ENCODE measurements around the gene ZFC3H1.
"Not testable (repeated sequence)": the region's sequence is repeated elsewhere in the genome, so short reads cannot be mapped to it uniquely, and the experiment has no call there.

The ZFC3H1 gene

GRCh38 chr12:71695782-71696181, 32.1 kb upstream of the ZFC3H1 start:
- peaks cover 47% of the 10 kb centered on the region for H3K36me3 ChIP-seq (ENCODE audit: insufficient read depth, low read length)
- TF ChIP-seq FOXP2 (optimal IDR thresholded peaks at IDR 0.05; ENCODE audit: control extremely low read depth, extremely low read length, insufficient read depth) (no peak), EZH2 (IDR thresholded peaks at IDR 0.05) (no peak), POLR2AphosphoS5 (IDR thresholded peaks at IDR 0.05; ENCODE audit: borderline replicate concordance, low read depth, low read length) (no peak)
- H3K9me3 ChIP-seq (ENCODE audit: low read depth, low read length), result no peaks in the 10 kb centered on the region

DNA sequence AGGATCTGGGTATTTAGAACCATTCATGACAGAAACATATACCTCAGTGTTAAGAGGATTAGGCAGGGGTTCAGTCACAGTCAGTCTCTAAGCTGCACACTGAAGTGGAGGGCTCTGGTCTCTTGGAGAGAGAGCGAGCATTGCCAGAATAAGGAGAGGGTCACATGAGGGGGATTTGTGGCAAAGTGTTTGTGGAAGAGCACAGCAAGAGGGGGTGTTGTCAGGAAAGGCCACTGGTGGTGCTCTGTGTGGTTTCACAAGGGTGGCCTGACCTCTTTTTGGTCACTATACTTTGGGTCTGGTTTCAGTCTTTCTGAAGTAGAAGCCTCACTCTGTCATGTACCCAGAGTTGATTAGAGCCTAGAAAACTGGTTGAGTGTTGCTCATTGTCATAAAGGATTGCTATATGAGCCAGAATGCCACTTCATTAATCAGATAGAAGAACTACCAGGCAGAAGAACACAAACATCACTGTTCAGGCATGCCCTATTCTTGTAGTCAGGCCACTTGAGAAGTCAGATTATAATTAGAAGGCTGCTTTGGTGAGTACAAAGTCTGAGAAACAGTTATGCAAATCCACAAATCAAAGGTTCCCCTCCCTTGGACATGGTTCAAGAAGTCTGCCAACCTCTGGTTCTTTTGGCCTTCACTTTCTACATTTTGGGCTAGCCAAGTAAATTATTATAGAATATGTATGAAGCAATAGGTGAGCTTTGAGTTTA, 30.6 kb upstream of the ZFC3H1 start:
- no peak overlapping the region for H3K27ac ChIP-seq
- H3K9me3 ChIP-seq (ENCODE audit: low read depth, low read length), result no peaks in the 10 kb centered on the region
- H3K9ac ChIP-seq (ENCODE audit: insufficient read length), result no peak overlapping the region
- no peak overlapping the region for H3K4me3 ChIP-seq
- DNase-seq (ENCODE audit: low read depth, low spot score), result no peak
- TF ChIP-seq POLR2AphosphoS5 (IDR thresholded peaks at IDR 0.05; ENCODE audit: borderline replicate concordance, low read depth, low read length) (no peak), EZH2 (IDR thresholded peaks at IDR 0.05) (no peak), FOXP2 (optimal IDR thresholded peaks at IDR 0.05; ENCODE audit: control extremely low read depth, extremely low read length, insufficient read depth) (no peak)
- H3K36me3 ChIP-seq (ENCODE audit: insufficient read depth, low read length), result peaks cover 37% of the 10 kb centered on the region

More at GRCh38 chr12:71695782-71696181, 32.1 kb upstream of the ZFC3H1 start:
- no peak overlapping the region for H3K27ac ChIP-seq
- H3K9ac ChIP-seq (ENCODE audit: insufficient read length), result no peak overlapping the region
- DNase-seq (ENCODE audit: low read depth, low spot score), result no peak
- no peak overlapping the region for H3K4me3 ChIP-seq

GRCh38 chr12:71693651-71694050, 30.0 kb upstream of the ZFC3H1 start:
- H3K9ac ChIP-seq (ENCODE audit: insufficient read length); DNase-seq (ENCODE audit: low read depth, low spot score); H3K9me3 ChIP-seq (ENCODE audit: low read depth, low read length); H3K27ac ChIP-seq; H3K4me3 ChIP-seq: not testable (repeated sequence)
- H3K36me3 ChIP-seq (ENCODE audit: insufficient read depth, low read length), result peaks cover 31% of the 10 kb centered on the region

DNA sequence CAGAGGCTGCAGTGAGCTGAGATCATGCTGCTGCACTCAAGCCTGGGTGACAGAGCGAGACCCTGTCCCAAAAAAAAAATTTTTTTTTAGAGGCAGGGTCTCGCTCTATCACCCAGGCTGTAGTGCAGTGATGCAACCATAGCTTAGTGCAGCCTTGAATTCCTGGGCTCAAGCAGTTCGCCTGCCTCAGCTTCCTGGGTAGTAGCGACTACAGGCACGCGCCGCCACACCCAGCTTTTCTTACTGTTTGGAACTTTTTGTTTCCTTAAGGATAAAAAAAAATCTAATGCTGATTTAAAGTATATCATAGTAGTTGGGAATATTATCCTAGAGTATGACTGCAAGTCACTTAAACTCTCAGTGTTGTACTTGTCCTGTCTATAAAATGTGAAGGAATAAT, 29.5 kb upstream of the ZFC3H1 start:
- Histone ChIP-seq H3K27ac (no peak overlapping the region), H3K36me3 (ENCODE audit: insufficient read depth, low read length) (peaks cover 27% of the 10 kb centered on the region), H3K9ac (ENCODE audit: insufficient read length) (no peak overlapping the region), H3K4me3 (no peak overlapping the region), H3K9me3 (ENCODE audit: low read depth, low read length) (no peaks in the 10 kb centered on the region)
- DNase-seq (ENCODE audit: low read depth, low spot score), result no peak
- TF ChIP-seq EZH2 (IDR thresholded peaks at IDR 0.05), result no peak
- no peak for TF ChIP-seq POLR2AphosphoS5 (IDR thresholded peaks at IDR 0.05; ENCODE audit: borderline replicate concordance, low read depth, low read length)
- no peak for TF ChIP-seq FOXP2 (optimal IDR thresholded peaks at IDR 0.05; ENCODE audit: control extremely low read depth, extremely low read length, insufficient read depth)

- no peak overlapping the region for H3K4me3 ChIP-seq
- no peak for DNase-seq (ENCODE audit: low read depth, low spot score)
- H3K36me3 ChIP-seq (ENCODE audit: insufficient read depth, low read length), result peaks cover 13% of the 10 kb centered on the region
- H3K27ac ChIP-seq, result no peak overlapping the region
- H3K9me3 ChIP-seq (ENCODE audit: low read depth, low read length), result no peaks in the 10 kb centered on the region
- no peak overlapping the region for H3K9ac ChIP-seq (ENCODE audit: insufficient read length)
- TF ChIP-seq EZH2 (IDR thresholded peaks at IDR 0.05) (no peak), POLR2AphosphoS5 (IDR thresholded peaks at IDR 0.05; ENCODE audit: borderline replicate concordance, low read depth, low read length) (no peak), FOXP2 (optimal IDR thresholded peaks at IDR 0.05; ENCODE audit: control extremely low read depth, extremely low read length, insufficient read depth) (no peak)
These were observed 28.0 kb upstream of the ZFC3H1 start for GRCh38 chr12:71691504-71692129.

GRCh38 chr12:71688961-71689570, 25.4 kb upstream of the ZFC3H1 start:
- H3K9ac ChIP-seq (ENCODE audit: insufficient read length), result no peak overlapping the region
- H3K9me3 ChIP-seq (ENCODE audit: low read depth, low read length), result no peaks in the 10 kb centered on the region
- no peak for TF ChIP-seq FOXP2 (optimal IDR thresholded peaks at IDR 0.05; ENCODE audit: control extremely low read depth, extremely low read length, insufficient read depth)
- no peak for TF ChIP-seq POLR2AphosphoS5 (IDR thresholded peaks at IDR 0.05; ENCODE audit: borderline replicate concordance, low read depth, low read length)
- no peak for TF ChIP-seq EZH2 (IDR thresholded peaks at IDR 0.05)
- 0 out of 2 replicates have a peak, but pooled peaks cover 3% of the 10 kb centered on the region for H3K36me3 ChIP-seq (ENCODE audit: insufficient read depth, low read length)
- no peak overlapping the region for H3K27ac ChIP-seq
- H3K4me3 ChIP-seq, result no peak overlapping the region
- DNase-seq (ENCODE audit: low read depth, low spot score), result no peak

DNA sequence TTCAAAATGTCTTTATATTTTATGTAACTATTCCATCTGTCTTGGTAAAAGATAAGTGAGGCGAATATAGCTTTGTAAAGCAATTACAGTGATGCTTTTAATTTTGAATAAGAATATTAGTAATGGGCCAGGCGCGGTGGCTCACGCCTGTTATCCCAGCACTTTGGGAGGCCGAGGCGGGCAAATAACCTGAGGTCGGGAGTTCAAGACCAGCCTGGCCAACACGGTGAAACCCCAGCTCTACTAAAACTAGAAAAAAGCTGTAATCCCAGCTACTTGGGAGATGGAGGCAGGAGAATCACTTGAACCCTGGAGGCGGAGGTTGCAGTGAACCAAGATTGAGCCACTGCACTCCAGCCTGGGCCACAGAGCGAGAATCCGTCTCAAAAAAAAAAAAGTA, 23.5 kb upstream of the ZFC3H1 start:
- not testable (repeated sequence) for H3K36me3 ChIP-seq (ENCODE audit: insufficient read depth, low read length); DNase-seq (ENCODE audit: low read depth, low spot score); H3K27ac ChIP-seq; H3K9me3 ChIP-seq (ENCODE audit: low read depth, low read length)
- peak overlapping the region; percentile 89 for H3K9ac ChIP-seq (ENCODE audit: insufficient read length)
- peak overlapping the region; percentile 99 for H3K4me3 ChIP-seq

GRCh38 chr12:71686658-71687025, 23.0 kb upstream of the ZFC3H1 start:
- 0 out of 2 replicates have a peak, but pooled peaks cover 3% of the 10 kb centered on the region for H3K36me3 ChIP-seq (ENCODE audit: insufficient read depth, low read length)
- H3K4me3 ChIP-seq, result peak overlapping the region; percentile 99
- DNase-seq (ENCODE audit: low read depth, low spot score), result no peak
- H3K9me3 ChIP-seq (ENCODE audit: low read depth, low read length), result no peaks in the 10 kb centered on the region
- TF ChIP-seq FOXP2 (optimal IDR thresholded peaks at IDR 0.05; ENCODE audit: control extremely low read depth, extremely low read length, insufficient read depth) (no peak), EZH2 (IDR thresholded peaks at IDR 0.05) (no peak), POLR2AphosphoS5 (IDR thresholded peaks at IDR 0.05; ENCODE audit: borderline replicate concordance, low read depth, low read length) (no peak)
- H3K27ac ChIP-seq, result peak overlapping the region; percentile 88
- H3K9ac ChIP-seq (ENCODE audit: insufficient read length), result peak overlapping the region; percentile 89
